Endodermal cell (in vitro differentiated cells): ENCODE measurements around the gene ARMC2. TPM values are rescaled to one million over a fixed set of nuclear protein-coding genes. Genes with fewer than 3 reads are reported as not detected.

Experiments used
- DNase-seq: peaks from one replicate; pipeline ENCODE4 v3.0.0-alpha.2; 2017
- H3K27ac ChIP-seq: 2 replicates; pipeline ENCODE4 v1.5.1; 2013; ENCODE audit warnings: mild to moderate bottlenecking, low read depth, low read length, moderate library complexity
- H3K27me3 ChIP-seq: 2 replicates; pipeline ENCODE4 v1.6.1; 2013; ENCODE audit warnings: mild to moderate bottlenecking, low read length, moderate library complexity; ENCODE audit not compliant: insufficient read depth, control insufficient read depth, poor library complexity, severe bottlenecking
- H3K36me3 ChIP-seq: 2 replicates; pipeline ENCODE4 v1.7.0; 2013; ENCODE audit warnings: mild to moderate bottlenecking, low read length, moderate library complexity; ENCODE audit not compliant: control insufficient read depth, insufficient read depth
- H3K4me1 ChIP-seq: one replicate; pipeline ENCODE4 v1.7.0; 2013; ENCODE audit warnings: low read length; ENCODE audit not compliant: control insufficient read depth, insufficient read depth
- H3K4me3 ChIP-seq: 2 replicates; pipeline ENCODE4 v1.5.1; 2013; ENCODE audit warnings: mild to moderate bottlenecking, low read length, moderate library complexity
- H3K9ac ChIP-seq: 2 replicates; pipeline ENCODE4 v1.6.1; 2013; ENCODE audit warnings: mild to moderate bottlenecking, low read length, moderate library complexity; ENCODE audit not compliant: poor library complexity, severe bottlenecking; ENCODE audit errors: extremely low read depth
- H3K9me3 ChIP-seq: 2 replicates; pipeline ENCODE4 v1.6.1; 2013; ENCODE audit warnings: mild to moderate bottlenecking, low read length, moderate library complexity; ENCODE audit not compliant: control insufficient read depth
- H3K27ac Mint-ChIP-seq: 2 replicates; pipeline ENCODE4 v1.8.0; 2020; ENCODE audit warnings: mixed read lengths
- H3K27me3 Mint-ChIP-seq: 2 replicates; pipeline ENCODE4 v1.8.0; 2021; ENCODE audit warnings: mild to moderate bottlenecking, mixed read lengths; ENCODE audit not compliant: insufficient read depth
- H3K36me3 Mint-ChIP-seq: 2 replicates; pipeline ENCODE4 v1.8.0; 2020; ENCODE audit warnings: low read depth, mixed read lengths
- H3K4me1 Mint-ChIP-seq: 2 replicates; pipeline ENCODE4 v1.8.0; 2020; ENCODE audit warnings: mixed read lengths
- H3K4me3 Mint-ChIP-seq: 2 replicates; pipeline ENCODE4 v1.8.0; 2020; ENCODE audit warnings: mild to moderate bottlenecking, moderate library complexity, mixed read lengths
- H3K9me3 Mint-ChIP-seq: 2 replicates; pipeline ENCODE4 v1.8.0; 2020; ENCODE audit warnings: mild to moderate bottlenecking, mixed read lengths
- CTCF ChIP-seq: fragments of 200-600 bp; sonication (generic); conservative IDR thresholded peaks from 2 replicates; pipeline ENCODE4 v1.5.0; 2021; ENCODE audit warnings: antibody characterized with exemption, mild to moderate bottlenecking
- WGBS, 2 experiments: methylation state at CpG; one replicate each; pipeline versions ENCODE4 v1.1.5 to v1.1.7; 2013; ENCODE audit warnings: missing lambda C conversion rate in 2 of 2, mixed read lengths in 1 of 2; ENCODE audit not compliant: insufficient coverage in 1 of 2, insufficient read length in 1 of 2; 5-methylcytosine and 5-hydroxymethylcytosine counted together
- total RNA-seq, 2 donors: library from RNA; stranded (reverse); fragmentation: NEBNext Ultra II Directional in 1 of 2; extraction: Animal tissue kit (Norgen Biotek cat#: 25700) in 1 of 2; gene quantifications; 2 replicates in 1 of 2; 3 replicates in 1 of 2; pipeline ENCODE4 v1.2.1, GENCODE V29; 2021

ARMC2 gene
- total RNA-seq, 2 donors from 2014 or later = 7.1 to 8.3 TPM

- H3K9me3 Mint-ChIP-seq = no peaks in the 10 kb centered on the region
- no peaks in the 10 kb centered on the region for H3K27me3 Mint-ChIP-seq
- Histone ChIP-seq H3K27me3 (no peaks in the 10 kb centered on the region), H3K27ac (no peak overlapping the region), H3K9ac (no peak overlapping the region), H3K4me1 (peaks cover 3% of the 10 kb centered on the region), H3K36me3 (no peaks in the 10 kb centered on the region), H3K4me3 (no peak overlapping the region), H3K9me3 (no peaks in the 10 kb centered on the region)
- no peaks in the 10 kb centered on the region for H3K36me3 Mint-ChIP-seq
- 95 to 96% methylated on average over 25 to 27 of the region's 27 CpGs for WGBS, 2 experiments
- no peak overlapping the region for H3K27ac Mint-ChIP-seq
- H3K4me3 Mint-ChIP-seq = no peak overlapping the region
- no peak for TF ChIP-seq CTCF
- DNase-seq = no peak
- H3K4me1 Mint-ChIP-seq = no peaks in the 10 kb centered on the region
Measured at GRCh38 chr6:108952776-108953486, 104.7 kb downstream of the ARMC2 start.

GRCh38 chr6:108953681-108954080 is 105.5 kb downstream of the ARMC2 start:
- Histone ChIP-seq H3K4me3 (no peak overlapping the region), H3K9me3 (no peaks in the 10 kb centered on the region)
- H3K4me1 Mint-ChIP-seq = no peaks in the 10 kb centered on the region

DNA sequence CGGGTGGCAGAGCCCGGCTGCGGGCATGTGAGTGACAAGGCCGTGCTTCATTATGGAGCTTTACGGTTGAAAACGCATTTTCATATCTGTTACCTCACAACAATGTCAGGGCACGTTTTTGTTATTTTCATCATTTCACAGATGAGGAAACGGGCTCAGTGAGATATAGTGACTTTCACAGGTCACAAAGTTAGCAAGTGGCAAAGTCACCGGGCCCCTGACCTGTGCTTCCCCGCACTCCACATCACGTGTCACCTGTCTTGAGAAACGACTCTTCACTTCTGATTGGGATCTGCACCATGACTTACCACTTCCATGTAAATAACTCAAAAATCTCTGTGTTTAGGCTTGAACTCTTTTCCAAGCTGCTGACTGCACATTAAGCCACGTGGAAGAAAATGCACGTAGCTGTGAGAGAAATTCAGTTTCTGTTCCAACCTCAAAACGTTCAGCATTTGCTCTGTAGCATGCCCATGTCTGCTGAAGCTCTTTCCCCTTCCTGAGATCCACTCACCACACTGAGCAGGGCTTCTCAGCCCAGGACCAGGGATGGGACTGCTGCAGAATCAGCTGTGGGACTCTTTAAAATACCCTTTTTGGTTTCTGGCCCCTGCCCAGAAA is 107.2 kb downstream of the ARMC2 start:
- H3K27me3 Mint-ChIP-seq = no peaks in the 10 kb centered on the region
- no peaks in the 10 kb centered on the region for H3K36me3 Mint-ChIP-seq
- no peak overlapping the region for H3K4me3 Mint-ChIP-seq
- Histone ChIP-seq H3K9ac (no peak overlapping the region), H3K4me1 (peaks cover 3% of the 10 kb centered on the region), H3K9me3 (no peaks in the 10 kb centered on the region), H3K4me3 (no peak overlapping the region), H3K36me3 (no peaks in the 10 kb centered on the region), H3K27ac (no peak overlapping the region), H3K27me3 (no peaks in the 10 kb centered on the region)
- TF ChIP-seq CTCF = no peak
- no peak for DNase-seq
- no peaks in the 10 kb centered on the region for H3K4me1 Mint-ChIP-seq
- 92 to 95% methylated on average over 15 of the region's 15 CpGs for WGBS, 2 experiments
- H3K27ac Mint-ChIP-seq = no peak overlapping the region
- no peaks in the 10 kb centered on the region for H3K9me3 Mint-ChIP-seq

More at GRCh38 chr6:108953681-108954080, 105.5 kb downstream of the ARMC2 start:
- Histone ChIP-seq H3K27me3 (no peaks in the 10 kb centered on the region), H3K36me3 (no peaks in the 10 kb centered on the region), H3K27ac (no peak overlapping the region), H3K9ac (no peak overlapping the region), H3K4me1 (peaks cover 3% of the 10 kb centered on the region)
- H3K27ac Mint-ChIP-seq = no peak overlapping the region
- H3K9me3 Mint-ChIP-seq = no peaks in the 10 kb centered on the region
- DNase-seq = no peak
- no peak overlapping the region for H3K4me3 Mint-ChIP-seq
- no peaks in the 10 kb centered on the region for H3K27me3 Mint-ChIP-seq
- no peaks in the 10 kb centered on the region for H3K36me3 Mint-ChIP-seq
- TF ChIP-seq CTCF = no peak
